A549 (cell line): Measurements from ENCODE around the gene SLC24A4. TPM values are rescaled to one million over a fixed set of nuclear protein-coding genes. Genes with fewer than 3 reads are reported as not detected.

Experiments used
- ATAC-seq, 2 experiments: fragments of 200-7000 bp in 1 of 2; fragments of >200 bp in 1 of 2; cut with Nextera tagmentation in 1 of 2; cut with Tn5 transposase in 1 of 2; 3 replicates each; pipeline versions ENCODE4 v1.8.0 to v1.9.1; 2018 to 2020; ENCODE audit warnings: mild to moderate bottlenecking in 1 of 2, moderate library complexity in 1 of 2
- CTCF ChIA-PET: fragments of 300-600 bp; sonication (Branson Sonifier 250); formaldehyde crosslinking; extraction: SDS; loops from one replicate; lab custom pipeline; 2021; ENCODE audit warnings: antibody characterized with exemption, inconsistent platforms; lab: Yijun Ruan, JAX
- POLR2A ChIA-PET: fragments of 350-600 bp; formaldehyde crosslinking; extraction: SDS; loops from one replicate; lab custom pipeline; 2021; ENCODE audit warnings: antibody characterized with exemption, inconsistent platforms; lab: Yijun Ruan, JAX
- DNase-seq, 2 experiments: peaks; one replicate each; pipeline versions ENCODE4 v3.0.0 to v3.0.0-alpha.2; 2011 to 2016; ENCODE audit warnings: low read depth in 1 of 2, low spot score in 1 of 2
- FAIRE-seq: peaks from 2 replicates; lab custom pipeline; 2011; peaks lifted over from hg19 to GRCh38; lab: Jason Lieb, UNC
- H3K27ac ChIP-seq, 2 experiments: fragments of >200 bp; sonication (Bioruptor Twin); formaldehyde crosslinking; 3 replicates each; pipeline ENCODE4 v1.5.1; 2016 to 2017
- H3K4me1 ChIP-seq: fragments of >200 bp; sonication (Bioruptor Twin); formaldehyde crosslinking; 3 replicates; pipeline ENCODE4 v1.6.1; 2016
- H3K4me2 ChIP-seq: fragments of >200 bp; sonication (Bioruptor Twin); formaldehyde crosslinking; 3 replicates; pipeline ENCODE4 v1.6.1; 2016
- H3K4me3 ChIP-seq: fragments of >200 bp; sonication (Bioruptor Twin); formaldehyde crosslinking; 3 replicates; pipeline ENCODE4 v1.5.1; 2016
- H3K9me3 ChIP-seq: fragments of >200 bp; sonication (Bioruptor Twin); formaldehyde crosslinking; 3 replicates; pipeline ENCODE4 v1.6.1; 2016
- CEBPB ChIP-seq, 2 experiments: fragments of >200 bp in 1 of 2; sonication (Bioruptor Twin) in 1 of 2; formaldehyde crosslinking in 1 of 2; IDR thresholded peaks; 2 replicates each; pipeline ENCODE4 v1.6.1; 2012 to 2016
- CHD2 ChIP-seq: fragments of 150-350 bp; IDR thresholded peaks from 2 replicates; pipeline ENCODE4 v1.6.1; 2014; ENCODE audit warnings: low read length; ENCODE audit not compliant: partially characterized antibody
- CHD4 ChIP-seq: fragments of 200-600 bp; sonication (generic); IDR thresholded peaks from 2 replicates; pipeline ENCODE4 v1.6.1; 2016; ENCODE audit warnings: antibody characterized with exemption, mild to moderate bottlenecking, borderline replicate concordance
- EHF ChIP-seq: fragments of 250-450 bp; sonication (Bioruptor Pico); IDR thresholded peaks from 2 replicates; pipeline ENCODE4 v1.5.0; 2020; ENCODE audit warnings: mild to moderate bottlenecking
- EHMT2 ChIP-seq: fragments of 200-600 bp; sonication (generic); IDR thresholded peaks from 2 replicates; pipeline ENCODE4 v1.6.1; 2016; ENCODE audit warnings: antibody characterized with exemption, low read depth, mild to moderate bottlenecking, moderate library complexity
- ESRRA ChIP-seq: fragments of 150-350 bp; IDR thresholded peaks from 2 replicates; pipeline ENCODE4 v1.6.1; 2014; ENCODE audit warnings: mild to moderate bottlenecking, low read length, borderline replicate concordance
- FOSB ChIP-seq: fragments of 250-450 bp; sonication (Bioruptor Pico); IDR thresholded peaks from 2 replicates; pipeline ENCODE4 v1.5.0; 2020; ENCODE audit warnings: mild to moderate bottlenecking, moderate library complexity
- FOXS1 ChIP-seq: fragments of 250-450 bp; sonication (Bioruptor Pico); IDR thresholded peaks from 2 replicates; pipeline ENCODE4 v1.5.0; 2020; ENCODE audit warnings: mild to moderate bottlenecking, moderate library complexity
- JUN ChIP-seq, 2 experiments: fragments of >200 bp; sonication (Bioruptor Twin); formaldehyde crosslinking; IDR thresholded peaks; 2 replicates in 1 of 2; 3 replicates in 1 of 2; pipeline ENCODE4 v1.6.1; 2016 to 2017
- JUNB ChIP-seq: fragments of >200 bp; sonication (Bioruptor Twin); formaldehyde crosslinking; IDR thresholded peaks from 2 replicates; pipeline ENCODE4 v1.6.1; 2016
- KDM1A ChIP-seq: fragments of 200-600 bp; sonication (generic); IDR thresholded peaks from 2 replicates; pipeline ENCODE4 v1.6.1; 2016; ENCODE audit warnings: low read depth, mild to moderate bottlenecking
- KDM5A ChIP-seq: fragments of 200-600 bp; sonication (generic); IDR thresholded peaks from 2 replicates; pipeline ENCODE4 v1.6.1; 2016; ENCODE audit warnings: antibody characterized with exemption, mild to moderate bottlenecking
- MAFK ChIP-seq: fragments of 450-650 bp; IDR thresholded peaks from 2 replicates; pipeline ENCODE4 v1.6.1; 2014; ENCODE audit not compliant: partially characterized antibody
- PHF8 ChIP-seq: fragments of 200-600 bp; sonication (generic); IDR thresholded peaks from 2 replicates; pipeline ENCODE4 v1.6.1; 2016; ENCODE audit warnings: low read depth, mild to moderate bottlenecking, antibody characterized with exemption, moderate library complexity, borderline replicate concordance
- POLR2A ChIP-seq: IDR thresholded peaks from 2 replicates; pipeline ENCODE4 v1.6.1; 2012; ENCODE audit warnings: mild to moderate bottlenecking, low read length
- SMC3 ChIP-seq: fragments of >200 bp; sonication (Bioruptor Twin); formaldehyde crosslinking; IDR thresholded peaks from 3 replicates; pipeline ENCODE4 v1.6.1; 2018; ENCODE audit warnings: inconsistent platforms
- TP53 ChIP-seq: fragments of 250-450 bp; sonication (Bioruptor Pico); IDR thresholded peaks from 2 replicates; pipeline ENCODE4 v1.5.0; 2021; ENCODE audit warnings: mild to moderate bottlenecking, moderate library complexity
- ZNF302 ChIP-seq: fragments of 250-450 bp; sonication (Bioruptor Pico); IDR thresholded peaks from 2 replicates; pipeline ENCODE4 v1.9.0; 2021; ENCODE audit warnings: inconsistent platforms, mild to moderate bottlenecking, moderate library complexity
- WGBS: methylation state at CpG from one replicate; pipeline ENCODE4 v1.1.6; 2017; ENCODE audit errors: missing lambda C conversion rate; 5-methylcytosine and 5-hydroxymethylcytosine counted together
- polyA plus RNA-seq, 4 experiments: library from polyadenylated mRNA; depleted of rRNA in 3 of 4; stranded (reverse); fragments of >200 nt; fragmentation: RNase III in 1 of 4; extraction: RNeasy Plus Mini Kit Qiagen cat#74134 plus additional on column Dnase treatment in 1 of 4; gene quantifications; 2 replicates in 3 of 4; 3 replicates in 1 of 4; pipeline ENCODE4 v1.2.3, GENCODE V29; 2011 to 2017
- TF ChIP-seq, protein P1 (sequence below): fragments of 450-650 bp; IDR thresholded peaks from 2 replicates; pipeline ENCODE4 v1.6.1; 2014; ENCODE audit warnings: antibody characterized with exemption
- TF ChIP-seq, protein P2 (sequence below): fragments of >200 bp; sonication (Bioruptor Twin); formaldehyde crosslinking; IDR thresholded peaks from 3 replicates; pipeline ENCODE4 v1.6.1; 2016
- TF ChIP-seq, protein P3 (sequence below): IDR thresholded peaks from 2 replicates; pipeline ENCODE4 v1.6.1; 2012; ENCODE audit warnings: low read depth, borderline replicate concordance
- TF ChIP-seq, protein P4 (sequence below): fragments of >200 bp; sonication (Bioruptor Twin); formaldehyde crosslinking; IDR thresholded peaks from 3 replicates; pipeline ENCODE4 v1.5.1; 2016
- TF ChIP-seq, protein P5 (sequence below): fragments of >200 bp; sonication (Bioruptor Twin); formaldehyde crosslinking; IDR thresholded peaks from 2 replicates; pipeline ENCODE4 v1.6.1; 2016

Gene SLC24A4
- polyA plus RNA-seq, 2 of the 4 experiments (the other 2 are of a cell fraction): 0.05 to 0.19 TPM

DNA sequence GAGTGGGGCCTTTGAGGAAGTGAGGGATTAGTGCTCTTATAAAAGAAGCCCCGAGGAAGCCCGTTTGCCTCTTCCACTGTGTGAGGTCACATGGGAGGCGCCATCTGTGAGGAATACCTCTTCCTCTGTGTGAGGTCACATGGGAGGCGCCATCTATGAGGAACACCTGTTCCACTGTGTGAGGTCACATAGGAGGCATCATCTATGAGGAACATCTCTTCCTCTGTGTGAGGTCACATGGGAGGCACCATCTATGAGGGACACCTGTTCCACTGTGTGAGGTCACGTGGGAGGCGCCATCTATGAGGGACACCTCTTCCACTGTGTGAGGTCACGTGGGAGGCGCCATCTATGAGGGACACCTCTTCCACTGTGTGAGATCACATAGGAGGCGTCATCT, 69.7 kb downstream of the SLC24A4 start:
- WGBS: 77% methylated on average over 9 of the region's 9 CpGs
- FAIRE-seq (no peak), DNase-seq (no peak), ATAC-seq (no peak)
- Histone ChIP-seq H3K4me3 (no peak overlapping the region), H3K4me2 (no peak overlapping the region), H3K9me3 (no peaks in the 10 kb centered on the region), H3K27ac (no peak overlapping the region), H3K4me1 (peaks cover 11% of the 10 kb centered on the region)
- TF ChIP-seq CHD4 (no peak), FOSB (CRISPR knock-in tag) (no peak), ESRRA (no peak), ZNF302 (CRISPR knock-in tag) (no peak), MAFK (no peak), CEBPB (IDR thresholded peaks at IDR 0.05) (no peak), CHD2 (no peak), KDM5A (no peak), POLR2A (no peak)
- TF ChIP-seq, protein P1, sequence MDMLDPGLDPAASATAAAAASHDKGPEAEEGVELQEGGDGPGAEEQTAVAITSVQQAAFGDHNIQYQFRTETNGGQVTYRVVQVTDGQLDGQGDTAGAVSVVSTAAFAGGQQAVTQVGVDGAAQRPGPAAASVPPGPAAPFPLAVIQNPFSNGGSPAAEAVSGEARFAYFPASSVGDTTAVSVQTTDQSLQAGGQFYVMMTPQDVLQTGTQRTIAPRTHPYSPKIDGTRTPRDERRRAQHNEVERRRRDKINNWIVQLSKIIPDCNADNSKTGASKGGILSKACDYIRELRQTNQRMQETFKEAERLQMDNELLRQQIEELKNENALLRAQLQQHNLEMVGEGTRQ: no peak
- TF ChIP-seq, protein P2, sequence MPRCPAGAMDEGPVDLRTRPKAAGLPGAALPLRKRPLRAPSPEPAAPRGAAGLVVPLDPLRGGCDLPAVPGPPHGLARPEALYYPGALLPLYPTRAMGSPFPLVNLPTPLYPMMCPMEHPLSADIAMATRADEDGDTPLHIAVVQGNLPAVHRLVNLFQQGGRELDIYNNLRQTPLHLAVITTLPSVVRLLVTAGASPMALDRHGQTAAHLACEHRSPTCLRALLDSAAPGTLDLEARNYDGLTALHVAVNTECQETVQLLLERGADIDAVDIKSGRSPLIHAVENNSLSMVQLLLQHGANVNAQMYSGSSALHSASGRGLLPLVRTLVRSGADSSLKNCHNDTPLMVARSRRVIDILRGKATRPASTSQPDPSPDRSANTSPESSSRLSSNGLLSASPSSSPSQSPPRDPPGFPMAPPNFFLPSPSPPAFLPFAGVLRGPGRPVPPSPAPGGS: no peak
- ChIA-PET CTCF (interaction anchor here (0.6 to 0.7 kb wide), 2 partner anchors 65 to 81 kb away, joined by 3 to 5 read pairs; no protein-coding TSS in a partner anchor), POLR2A (no interaction called here)

DNA sequence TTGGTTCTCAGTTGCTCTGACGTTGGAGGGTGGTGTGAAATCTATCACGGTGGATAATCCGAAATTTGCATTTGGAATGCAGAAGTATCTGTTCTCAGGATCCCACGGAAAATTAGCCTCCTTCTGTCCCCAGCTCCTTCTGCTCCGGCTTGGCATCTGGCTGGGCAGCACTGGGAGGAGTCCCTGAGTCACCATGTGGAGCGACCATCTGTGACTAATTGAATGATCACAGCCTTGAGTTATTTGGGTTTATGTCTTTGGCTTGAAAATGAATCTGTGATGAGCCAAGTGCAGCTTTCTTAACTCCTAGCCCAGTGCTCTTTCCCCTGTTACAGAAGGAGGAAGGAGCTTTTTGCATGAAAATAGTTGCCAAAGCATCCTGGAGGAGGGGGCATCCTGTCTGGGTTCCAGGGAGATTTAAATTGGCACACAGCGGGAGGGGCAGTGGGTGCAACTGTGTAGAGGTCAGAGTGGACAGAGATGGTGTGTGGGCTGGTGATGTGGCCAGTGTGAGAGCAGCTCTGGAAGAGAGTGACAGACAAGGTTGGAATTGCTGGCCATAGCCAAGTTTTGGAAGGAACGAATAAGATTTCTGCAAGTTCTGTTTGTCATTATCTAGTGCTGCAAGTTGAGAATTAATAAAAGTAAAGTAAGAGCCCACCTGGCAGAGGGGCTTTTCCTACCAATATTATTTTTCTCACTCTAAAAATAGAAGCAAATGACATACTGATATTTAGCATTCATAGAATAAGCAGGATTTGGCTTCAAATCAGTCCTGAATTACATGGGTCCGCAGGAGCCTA, 74.4 kb downstream of the SLC24A4 start:
- peak; percentile 77 to 85 for ATAC-seq

DNA sequence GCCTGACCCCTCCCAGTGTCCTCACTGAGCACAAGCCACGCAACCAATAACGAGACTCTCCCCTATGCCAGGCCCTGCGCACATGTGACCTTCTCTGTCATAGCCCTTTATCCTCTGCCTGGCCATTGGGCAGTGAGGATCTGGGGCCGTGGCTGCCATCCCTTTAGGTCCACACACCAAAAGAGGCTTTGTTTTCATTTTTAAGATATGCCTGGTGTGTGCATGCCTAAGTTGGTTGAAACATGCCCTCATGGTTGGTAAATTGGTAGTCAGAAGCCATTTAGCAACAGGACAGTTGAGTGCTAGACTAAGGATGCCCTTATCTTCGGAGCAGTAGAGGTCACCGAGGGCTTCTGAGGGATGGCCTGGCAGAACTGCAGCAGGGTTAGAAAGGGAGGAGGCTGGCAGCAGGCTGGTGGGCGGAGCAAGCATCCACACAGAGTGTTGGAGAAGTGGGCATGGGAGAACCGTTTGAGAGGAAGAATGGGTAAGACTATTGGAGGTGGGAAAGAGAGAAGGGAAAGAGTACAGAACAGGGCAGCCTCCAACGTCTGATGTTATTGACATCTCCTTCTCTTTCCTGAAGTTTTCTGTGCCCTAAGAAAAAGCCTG, 75.1 kb downstream of the SLC24A4 start:
- Histone ChIP-seq H3K4me1 (peaks cover 15% of the 10 kb centered on the region), H3K9me3 (peaks cover 6% of the 10 kb centered on the region; the same call in 2 of the 3 replicates), H3K4me2 (peak overlapping the region; percentile 52; the same call in 1 of the 3 replicates), H3K4me3 (no peak overlapping the region), H3K27ac (peak overlapping the region in 1 of 2 experiments; percentile 5; a peak in 1 of 6 replicates)
- ATAC-seq (no peak), FAIRE-seq (no peak), DNase-seq (no peak)
- POLR2A ChIA-PET: no interaction called here
- CTCF ChIA-PET: no interaction called here
- 75% methylated on average over 9 of the region's 9 CpGs for WGBS
- TF ChIP-seq SMC3 (no peak), TP53 (CRISPR knock-in tag) (no peak), FOSB (CRISPR knock-in tag) (no peak), EHF (no peak), JUN (IDR thresholded peaks at IDR 0.05) (no peak), PHF8 (no peak), EHMT2 (no peak), KDM1A (no peak), ESRRA (no peak), FOXS1 (CRISPR knock-in tag) (no peak)
- TF ChIP-seq, protein P3, sequence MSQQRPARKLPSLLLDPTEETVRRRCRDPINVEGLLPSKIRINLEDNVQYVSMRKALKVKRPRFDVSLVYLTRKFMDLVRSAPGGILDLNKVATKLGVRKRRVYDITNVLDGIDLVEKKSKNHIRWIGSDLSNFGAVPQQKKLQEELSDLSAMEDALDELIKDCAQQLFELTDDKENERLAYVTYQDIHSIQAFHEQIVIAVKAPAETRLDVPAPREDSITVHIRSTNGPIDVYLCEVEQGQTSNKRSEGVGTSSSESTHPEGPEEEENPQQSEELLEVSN: no peak
- TF ChIP-seq, protein P4, sequence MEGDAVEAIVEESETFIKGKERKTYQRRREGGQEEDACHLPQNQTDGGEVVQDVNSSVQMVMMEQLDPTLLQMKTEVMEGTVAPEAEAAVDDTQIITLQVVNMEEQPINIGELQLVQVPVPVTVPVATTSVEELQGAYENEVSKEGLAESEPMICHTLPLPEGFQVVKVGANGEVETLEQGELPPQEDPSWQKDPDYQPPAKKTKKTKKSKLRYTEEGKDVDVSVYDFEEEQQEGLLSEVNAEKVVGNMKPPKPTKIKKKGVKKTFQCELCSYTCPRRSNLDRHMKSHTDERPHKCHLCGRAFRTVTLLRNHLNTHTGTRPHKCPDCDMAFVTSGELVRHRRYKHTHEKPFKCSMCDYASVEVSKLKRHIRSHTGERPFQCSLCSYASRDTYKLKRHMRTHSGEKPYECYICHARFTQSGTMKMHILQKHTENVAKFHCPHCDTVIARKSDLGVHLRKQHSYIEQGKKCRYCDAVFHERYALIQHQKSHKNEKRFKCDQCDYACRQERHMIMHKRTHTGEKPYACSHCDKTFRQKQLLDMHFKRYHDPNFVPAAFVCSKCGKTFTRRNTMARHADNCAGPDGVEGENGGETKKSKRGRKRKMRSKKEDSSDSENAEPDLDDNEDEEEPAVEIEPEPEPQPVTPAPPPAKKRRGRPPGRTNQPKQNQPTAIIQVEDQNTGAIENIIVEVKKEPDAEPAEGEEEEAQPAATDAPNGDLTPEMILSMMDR: no peak
- TF ChIP-seq, protein P5, sequence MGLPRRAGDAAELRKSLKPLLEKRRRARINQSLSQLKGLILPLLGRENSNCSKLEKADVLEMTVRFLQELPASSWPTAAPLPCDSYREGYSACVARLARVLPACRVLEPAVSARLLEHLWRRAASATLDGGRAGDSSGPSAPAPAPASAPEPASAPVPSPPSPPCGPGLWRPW: no peak

More for the DNA sequence above, 74.4 kb downstream of the SLC24A4 start:
- Histone ChIP-seq H3K27ac (0 out of 6 replicates have a peak overlapping the region, but pooled peaks of 1 of the 2 experiments have one; percentile 10), H3K4me1 (peaks cover 15% of the 10 kb centered on the region)
- peak; percentile 13 for FAIRE-seq
- TF ChIP-seq, protein P5: no peak
- 0 out of 2 replicates have a peak, but pooled peaks have one; percentile 16 for TF ChIP-seq JUNB
- TF ChIP-seq JUN (IDR thresholded peaks at IDR 0.05): no peak
- no peak for TF ChIP-seq EHMT2
- TF ChIP-seq, all 56 proteins: peak for 1
- Histone ChIP-seq H3K4me3 (no peak overlapping the region), H3K9me3 (no peaks in the 10 kb centered on the region; the same call in 2 of the 3 replicates), H3K4me2 (peak overlapping the region; percentile 52)
- peak; percentile 28 to 68 for DNase-seq
- ChIA-PET CTCF (no interaction called here), POLR2A (no interaction called here)
- WGBS: 30% methylated on average over 9 of the region's 9 CpGs
